HUES6 (cell line): ENCODE measurements around the gene CACTIN.
"Not testable (repeated sequence)": the region's sequence is repeated elsewhere in the genome, so short reads cannot be mapped to it uniquely, and the experiment has no call there.

Experiments used
- H3K27ac ChIP-seq: 2 replicates; pipeline ENCODE4 v1.7.0; 2013; ENCODE audit warnings: low read depth, mild to moderate bottlenecking, low read length, inconsistent platforms
- H3K27me3 ChIP-seq: 2 replicates; pipeline ENCODE4 v1.6.1; 2013; ENCODE audit warnings: low read length; ENCODE audit not compliant: control insufficient read depth, insufficient read depth
- H3K36me3 ChIP-seq: 2 replicates; pipeline ENCODE4 v1.6.1; 2013; ENCODE audit warnings: low read length; ENCODE audit not compliant: control insufficient read depth, insufficient read depth
- H3K4me1 ChIP-seq: 2 replicates; pipeline ENCODE4 v1.6.1; 2013; ENCODE audit warnings: low read length; ENCODE audit not compliant: control insufficient read depth, insufficient read depth
- H3K4me3 ChIP-seq: 2 replicates; pipeline ENCODE4 v1.5.1; 2013; ENCODE audit warnings: low read depth, low read length
- H3K9ac ChIP-seq: one replicate; pipeline ENCODE4 v1.6.1; 2013; ENCODE audit warnings: mild to moderate bottlenecking, low read length
- H3K9me3 ChIP-seq: 2 replicates; pipeline ENCODE4 v1.6.1; 2013; ENCODE audit warnings: low read depth, low read length; ENCODE audit not compliant: control insufficient read depth, insufficient read depth

Gene CACTIN

GRCh38 chr19:3572132-3572854 is 54.3 kb downstream of the CACTIN start:
- Histone ChIP-seq H3K36me3 (0 out of 2 replicates have a peak, but pooled peaks cover 2% of the 10 kb centered on the region), H3K4me1 (peaks cover 8% of the 10 kb centered on the region), H3K9ac (no peak overlapping the region), H3K4me3 (peak overlapping the region; percentile 37), H3K27ac (no peak overlapping the region), H3K27me3 (no peaks in the 10 kb centered on the region), H3K9me3 (no peaks in the 10 kb centered on the region)

- Histone ChIP-seq H3K4me1 (no peaks in the 10 kb centered on the region), H3K27me3 (no peaks in the 10 kb centered on the region), H3K9ac (no peak overlapping the region), H3K36me3 (0 out of 2 replicates have a peak, but pooled peaks cover 2% of the 10 kb centered on the region), H3K27ac (no peak overlapping the region), H3K9me3 (no peaks in the 10 kb centered on the region), H3K4me3 (no peak overlapping the region)
These were observed 56.0 kb downstream of the CACTIN start for GRCh38 chr19:3570606-3571011.

- not testable (repeated sequence) for H3K36me3 ChIP-seq, H3K4me1 ChIP-seq, H3K9me3 ChIP-seq, H3K27ac ChIP-seq, H3K4me3 ChIP-seq, H3K27me3 ChIP-seq, H3K9ac ChIP-seq
These were observed 56.5 kb downstream of the CACTIN start for GRCh38 chr19:3570042-3570441.

GRCh38 chr19:3565139-3565538 is 61.5 kb downstream of the CACTIN start:
- Histone ChIP-seq H3K36me3 (no peaks in the 10 kb centered on the region), H3K27me3 (no peaks in the 10 kb centered on the region), H3K27ac (no peak overlapping the region), H3K9me3 (no peaks in the 10 kb centered on the region), H3K4me3 (no peak overlapping the region), H3K9ac (no peak overlapping the region), H3K4me1 (no peaks in the 10 kb centered on the region)

- H3K4me3 ChIP-seq: no peak overlapping the region
- H3K36me3 ChIP-seq: no peaks in the 10 kb centered on the region
- H3K27me3 ChIP-seq: no peaks in the 10 kb centered on the region
- H3K9me3 ChIP-seq: no peaks in the 10 kb centered on the region
- H3K9ac ChIP-seq: no peak overlapping the region
- H3K27ac ChIP-seq: no peak overlapping the region
- no peaks in the 10 kb centered on the region for H3K4me1 ChIP-seq
These were observed 62.7 kb downstream of the CACTIN start for GRCh38 chr19:3563709-3564524.
